ENCODE data around the gene CAMK1D. TPM values are rescaled to one million over a fixed set of nuclear protein-coding genes. Genes with fewer than 3 reads are reported as not detected.
"Not testable (repeated sequence)": the region's sequence is repeated elsewhere in the genome, so short reads cannot be mapped to it uniquely, and the experiment has no call there.

The CAMK1D gene
- total RNA-seq, 3 donors from 2014 or later: 20.6 to 48.5 (median 32.8) TPM

- no peak for TF ChIP-seq CTCF (IDR thresholded peaks at IDR 0.05)
- no peaks in the 10 kb centered on the region for H3K9me3 ChIP-seq
- no peaks in the 10 kb centered on the region for H3K36me3 ChIP-seq (ENCODE audit: low read depth)
- ATAC-seq (no peak), DNase-seq (no peak)
- H3K4me1 ChIP-seq (ENCODE audit: low read depth): peaks cover 3% of the 10 kb centered on the region
- intact Hi-C loops (cut with DNase I, micrococcal nuclease): no loop called here
- no peak overlapping the region for H3K4me3 ChIP-seq
These were observed 22.3 kb upstream of the CAMK1D start for GRCh38 chr10:12327074-12327473.

GRCh38 chr10:12327476-12327875, 21.9 kb upstream of the CAMK1D start:
- H3K9me3 ChIP-seq: no peaks in the 10 kb centered on the region
- H3K4me1 ChIP-seq (ENCODE audit: low read depth): peaks cover 3% of the 10 kb centered on the region
- no peak for TF ChIP-seq CTCF (IDR thresholded peaks at IDR 0.05)
- H3K36me3 ChIP-seq (ENCODE audit: low read depth): no peaks in the 10 kb centered on the region
- intact Hi-C loops (cut with DNase I, micrococcal nuclease): no loop called here
- H3K4me3 ChIP-seq: no peak overlapping the region
- no peak for DNase-seq
- ATAC-seq: peak; percentile 27

- H3K4me1 ChIP-seq (ENCODE audit: low read depth); H3K4me3 ChIP-seq; DNase-seq; ATAC-seq; H3K36me3 ChIP-seq (ENCODE audit: low read depth); intact Hi-C loops (cut with DNase I, micrococcal nuclease); H3K9me3 ChIP-seq: not testable (repeated sequence)
These were observed 21.0 kb upstream of the CAMK1D start for GRCh38 chr10:12328312-12328711.

GRCh38 chr10:12332572-12333379, 16.6 kb upstream of the CAMK1D start:
- ATAC-seq: no peak

GRCh38 chr10:12333380-12334185, 15.8 kb upstream of the CAMK1D start:
- ATAC-seq (peak; percentile 87), DNase-seq (peak in 2 of 3 donors; percentile 36 to 73)
- Histone ChIP-seq H3K9me3 (no peaks in the 10 kb centered on the region), H3K4me1 (ENCODE audit: low read depth) (no peaks in the 10 kb centered on the region), H3K4me3 (no peak overlapping the region), H3K36me3 (ENCODE audit: low read depth) (no peaks in the 10 kb centered on the region)
- no peak for TF ChIP-seq CTCF (IDR thresholded peaks at IDR 0.05)
- intact Hi-C loops (cut with DNase I, micrococcal nuclease): no loop called here

More at GRCh38 chr10:12332572-12333379, 16.6 kb upstream of the CAMK1D start:
- TF ChIP-seq CTCF (IDR thresholded peaks at IDR 0.05): no peak
- Histone ChIP-seq H3K4me1 (ENCODE audit: low read depth) (no peaks in the 10 kb centered on the region), H3K4me3 (no peak overlapping the region), H3K9me3 (no peaks in the 10 kb centered on the region), H3K36me3 (ENCODE audit: low read depth) (no peaks in the 10 kb centered on the region)
- DNase-seq: no peak
- intact Hi-C loops (cut with DNase I, micrococcal nuclease): no loop called here

GRCh38 chr10:12334186-12334530, 15.2 kb upstream of the CAMK1D start:
- intact Hi-C loops (cut with DNase I, micrococcal nuclease): no loop called here
- ATAC-seq: peak; percentile 44

GRCh38 chr10:12335169-12335568, 14.2 kb upstream of the CAMK1D start:
- DNase-seq; intact Hi-C loops (cut with DNase I, micrococcal nuclease); H3K9me3 ChIP-seq; ATAC-seq; H3K4me3 ChIP-seq; H3K4me1 ChIP-seq (ENCODE audit: low read depth); H3K36me3 ChIP-seq (ENCODE audit: low read depth): not testable (repeated sequence)

More at GRCh38 chr10:12334186-12334530, 15.2 kb upstream of the CAMK1D start:
- DNase-seq: no peak
- Histone ChIP-seq H3K9me3 (no peaks in the 10 kb centered on the region), H3K4me3 (no peak overlapping the region), H3K4me1 (ENCODE audit: low read depth) (no peaks in the 10 kb centered on the region), H3K36me3 (ENCODE audit: low read depth) (no peaks in the 10 kb centered on the region)
- TF ChIP-seq CTCF (IDR thresholded peaks at IDR 0.05): no peak

All from mucosa of descending colon (tissue), 3 donors.